Choroid plexus epithelial cell (primary cell): ENCODE results near the gene COL6A1.
A peak's percentile ranks its signal among the peaks of the same experiment; 100 is the strongest.

ENCODE experiments used
- DNase-seq: peaks from one replicate; pipeline ENCODE4 v3.0.0-alpha.2; 2010; ENCODE audit warnings: low read depth
- H3K4me3 ChIP-seq: 2 replicates; pipeline ENCODE4 v1.5.1; 2011; ENCODE audit warnings: low read depth, mild to moderate bottlenecking, control low read depth, low read length, moderate library complexity
- CTCF ChIP-seq: conservative IDR thresholded peaks from 2 replicates; pipeline ENCODE4 v1.5.1; 2011; ENCODE audit warnings: low read depth, mild to moderate bottlenecking, control low read depth, inconsistent platforms, low read length, moderate library complexity

Gene COL6A1

GRCh38 chr21:45983649-45983965 is 2.0 kb downstream of the COL6A1 start:
- DNase-seq = no peak
- peak overlapping the region; percentile 74 for H3K4me3 ChIP-seq
- no peak for TF ChIP-seq CTCF

DNA sequence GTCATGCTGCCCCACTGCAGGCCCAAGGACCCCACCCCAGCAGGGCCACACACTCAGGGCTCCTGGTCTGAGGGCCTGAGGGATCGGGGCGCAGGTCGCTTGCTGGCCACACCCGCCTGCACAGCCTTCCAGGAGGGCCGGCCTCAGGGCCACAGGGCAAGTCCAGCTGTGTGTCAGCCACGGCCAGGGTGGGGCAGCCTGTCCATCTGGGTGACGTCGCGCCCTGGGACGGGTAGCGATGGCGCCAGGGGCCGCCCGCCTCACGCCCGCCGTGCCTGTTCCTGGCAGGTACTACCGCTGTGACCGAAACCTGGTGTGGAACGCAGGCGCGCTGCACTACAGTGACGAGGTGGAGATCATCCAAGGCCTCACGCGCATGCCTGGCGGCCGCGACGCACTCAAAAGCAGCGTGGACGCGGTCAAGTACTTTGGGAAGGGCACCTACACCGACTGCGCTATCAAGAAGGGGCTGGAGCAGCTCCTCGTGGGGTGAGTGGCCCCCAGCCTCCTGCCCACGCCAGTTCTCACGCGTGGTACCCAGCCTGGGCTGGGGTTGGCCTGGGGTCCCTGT is 2.5 kb downstream of the COL6A1 start:
- no peak for DNase-seq

GRCh38 chr21:45984584-45985095 is 3.1 kb downstream of the COL6A1 start:
- no peak overlapping the region for H3K4me3 ChIP-seq
- TF ChIP-seq CTCF = no peak
- DNase-seq = no peak

More for the DNA sequence above, 2.5 kb downstream of the COL6A1 start:
- no peak for TF ChIP-seq CTCF
- peak overlapping the region; percentile 74 for H3K4me3 ChIP-seq

DNA sequence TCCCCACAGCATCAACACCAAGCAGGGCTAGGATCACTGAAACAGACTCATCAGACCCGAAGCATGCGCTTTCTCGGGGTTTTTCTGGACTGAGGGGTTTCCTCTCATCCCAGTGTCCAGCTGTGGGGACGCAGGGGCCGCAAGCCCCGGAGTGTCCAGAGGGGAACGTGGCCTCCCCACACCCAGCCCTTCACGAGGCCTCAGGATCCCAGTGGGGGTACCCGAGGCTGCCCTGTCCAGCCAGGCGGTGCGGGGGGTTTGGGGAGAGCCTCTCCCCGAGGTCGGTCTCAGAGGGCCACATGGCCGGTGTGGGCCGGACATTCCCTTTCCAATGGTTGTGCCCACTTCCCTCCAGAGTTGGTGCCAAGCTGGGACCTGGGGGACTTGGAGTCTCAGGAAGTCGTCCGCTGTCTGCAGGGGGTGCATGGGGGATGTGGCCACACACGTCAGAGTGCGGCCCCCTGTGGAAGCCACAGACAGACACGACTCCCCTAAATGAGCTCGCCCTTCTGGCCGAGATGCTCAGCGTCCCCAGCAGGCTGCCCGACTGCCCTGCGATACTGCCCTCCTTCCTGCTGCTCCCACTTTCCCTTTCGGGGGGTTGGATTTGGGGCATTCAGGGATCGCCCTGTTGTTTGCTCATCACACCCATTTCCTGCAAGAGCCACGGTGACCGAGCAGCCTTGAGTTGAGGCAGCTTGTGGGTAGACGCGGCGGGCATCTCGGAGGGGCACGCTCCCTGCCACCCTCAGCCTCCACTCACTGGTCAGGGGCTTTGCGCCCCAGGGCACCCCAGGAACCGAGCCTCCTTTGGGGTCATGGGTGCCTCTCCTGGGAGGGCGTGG is 4.1 kb downstream of the COL6A1 start:
- no peak overlapping the region for H3K4me3 ChIP-seq
- DNase-seq = no peak
- no peak for TF ChIP-seq CTCF

GRCh38 chr21:45986316-45987051 is 4.9 kb downstream of the COL6A1 start:
- no peak for DNase-seq
- no peak overlapping the region for H3K4me3 ChIP-seq
- no peak for TF ChIP-seq CTCF

DNA sequence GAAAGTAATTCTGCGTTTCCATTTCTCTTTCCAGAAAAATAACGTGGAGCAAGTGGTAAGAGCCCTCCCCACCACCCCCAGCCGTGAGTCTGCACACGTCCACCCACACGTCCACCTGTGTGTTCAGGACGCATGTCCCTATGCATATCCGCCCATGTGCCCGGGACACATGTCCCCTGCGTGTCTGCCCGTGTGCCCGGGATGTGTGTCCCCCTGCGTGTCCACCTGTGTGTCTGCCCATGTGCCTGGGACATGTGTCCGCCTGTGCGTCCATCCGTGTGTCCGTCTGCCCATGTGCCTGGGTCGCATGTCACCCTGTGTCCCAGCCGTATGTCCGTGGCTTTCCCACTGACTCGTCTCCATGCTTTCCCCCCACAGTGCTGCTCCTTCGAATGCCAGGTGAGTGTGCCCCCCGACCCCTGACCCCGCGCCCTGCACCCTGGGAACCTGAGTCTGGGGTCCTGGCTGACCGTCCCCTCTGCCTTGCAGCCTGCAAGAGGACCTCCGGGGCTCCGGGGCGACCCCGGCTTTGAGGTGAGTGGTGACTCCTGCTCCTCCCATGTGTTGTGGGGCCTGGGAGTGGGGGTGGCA is 5.6 kb downstream of the COL6A1 start:
- DNase-seq = no peak
- TF ChIP-seq CTCF = no peak
- H3K4me3 ChIP-seq = no peak overlapping the region
